HG02884 (cell line): Measurements from ENCODE around the gene NLRP6.
"Not testable (repeated sequence)": the region's sequence is repeated elsewhere in the genome, so short reads cannot be mapped to it uniquely, and the experiment has no call there.

ENCODE experiments used
- ATAC-seq: cut with Tn5 transposase; IDR thresholded peaks from one replicate; pipeline ENCODE4 v1.9.1; 2021; ENCODE audit warnings: mild to moderate bottlenecking, moderate library complexity; ENCODE audit not compliant: unreplicated experiment

NLRP6 gene

GRCh38 chr11:319121-319887 lies 41.1 kb downstream of the NLRP6 start:
- ATAC-seq, result not testable (repeated sequence)

GRCh38 chr11:319888-320273 lies 41.7 kb downstream of the NLRP6 start:
- not testable (repeated sequence) for ATAC-seq

- ATAC-seq, result no peak
Measured at GRCh38 chr11:324156-324555, 45.9 kb downstream of the NLRP6 start.

- ATAC-seq, result not testable (repeated sequence)
Measured at GRCh38 chr11:324593-325517, 46.6 kb downstream of the NLRP6 start.

- ATAC-seq, result no peak
Measured at GRCh38 chr11:325796-326591, 47.8 kb downstream of the NLRP6 start.

GRCh38 chr11:326592-326841 lies 48.3 kb downstream of the NLRP6 start:
- ATAC-seq, result no peak

GRCh38 chr11:326842-327580 lies 48.8 kb downstream of the NLRP6 start:
- ATAC-seq, result peak; percentile 54

- no peak for ATAC-seq
Measured at GRCh38 chr11:327581-327923, 49.3 kb downstream of the NLRP6 start.

- ATAC-seq, result no peak
Measured at GRCh38 chr11:328012-328411, 49.8 kb downstream of the NLRP6 start.

GRCh38 chr11:328516-329100 lies 50.4 kb downstream of the NLRP6 start:
- not testable (repeated sequence) for ATAC-seq

- no peak for ATAC-seq
Measured at GRCh38 chr11:329886-330253, 51.7 kb downstream of the NLRP6 start.

- no peak for ATAC-seq
Measured at GRCh38 chr11:330307-330693, 52.1 kb downstream of the NLRP6 start.

- ATAC-seq, result no peak
Measured at GRCh38 chr11:330694-331357, 52.6 kb downstream of the NLRP6 start.

- ATAC-seq, result no peak
Measured at GRCh38 chr11:331358-332060, 53.3 kb downstream of the NLRP6 start.

GRCh38 chr11:332651-333480 lies 54.7 kb downstream of the NLRP6 start:
- ATAC-seq, result no peak

GRCh38 chr11:333616-334263 lies 55.5 kb downstream of the NLRP6 start:
- not testable (repeated sequence) for ATAC-seq

- ATAC-seq, result no peak
Measured at GRCh38 chr11:334264-334994, 56.2 kb downstream of the NLRP6 start.
